CD8-positive, alpha-beta memory T cell (primary cell): ENCODE results near the gene COX4I1. TPM values are rescaled to one million over a fixed set of nuclear protein-coding genes. Genes with fewer than 3 reads are reported as not detected.

Source experiments
- CTCF ChIA-PET: fragments of 350-600 bp; sonication (Branson Sonifier 250); formaldehyde crosslinking; loops from one replicate; lab custom pipeline; 2021; ENCODE audit warnings: antibody characterized with exemption; lab: Charles Lee
- POLR2A ChIA-PET: fragments of 350-600 bp; sonication (Branson Sonifier 250); formaldehyde crosslinking; loops from one replicate; lab custom pipeline; 2021; ENCODE audit warnings: antibody characterized with exemption; lab: Charles Lee
- DNase-seq, 5 donors: peaks; one replicate each; pipeline versions ENCODE4 v3.0.0 to v3.0.0-alpha.2; 2020 to 2022; ENCODE audit warnings: mixed read lengths in 1 of 5
- H3K27ac ChIP-seq: one replicate; pipeline ENCODE4 v1.7.0; 2013; ENCODE audit warnings: low read depth, mild to moderate bottlenecking, low read length, moderate library complexity
- H3K27me3 ChIP-seq: 2 replicates; pipeline ENCODE4 v1.7.0; 2013; ENCODE audit warnings: low read length, mild to moderate bottlenecking; ENCODE audit not compliant: insufficient read depth, poor library complexity, severe bottlenecking
- H3K36me3 ChIP-seq: 2 replicates; pipeline ENCODE4 v1.7.0; 2013; ENCODE audit warnings: mild to moderate bottlenecking, low read length, moderate library complexity; ENCODE audit not compliant: insufficient read depth
- H3K4me1 ChIP-seq: 2 replicates; pipeline ENCODE4 v1.7.0; 2013; ENCODE audit warnings: mild to moderate bottlenecking, low read length, moderate library complexity; ENCODE audit not compliant: insufficient read depth
- H3K4me3 ChIP-seq: 2 replicates; pipeline ENCODE4 v1.7.0; 2013; ENCODE audit warnings: mild to moderate bottlenecking, low read length
- H3K9me3 ChIP-seq: 2 replicates; pipeline ENCODE4 v1.7.0; 2013; ENCODE audit warnings: mild to moderate bottlenecking, low read length
- H3K27ac Mint-ChIP-seq, 8 donors: one replicate each; pipeline ENCODE4 v1.8.0; 2020 to 2021; ENCODE audit warnings: mixed read lengths in 8 of 8, mild to moderate bottlenecking in 6 of 8, inconsistent platforms in 3 of 8, moderate library complexity in 3 of 8
- H3K27me3 Mint-ChIP-seq, 2 donors: one replicate each; pipeline ENCODE4 v1.8.0; 2020 to 2021; ENCODE audit warnings: mixed read lengths in 2 of 2, mild to moderate bottlenecking in 1 of 2, moderate library complexity in 1 of 2
- H3K36me3 Mint-ChIP-seq, 3 donors: one replicate each; pipeline ENCODE4 v1.8.0; 2020 to 2021; ENCODE audit warnings: mixed read lengths in 3 of 3, inconsistent platforms in 1 of 3, mild to moderate bottlenecking in 1 of 3
- H3K4me1 Mint-ChIP-seq, 3 donors: one replicate each; pipeline ENCODE4 v1.8.0; 2020 to 2021; ENCODE audit warnings: mixed read lengths in 3 of 3, inconsistent platforms in 1 of 3, mild to moderate bottlenecking in 1 of 3
- H3K4me3 Mint-ChIP-seq, 7 donors: one replicate each; pipeline ENCODE4 v1.8.0; 2020 to 2021; ENCODE audit warnings: mixed read lengths in 7 of 7, mild to moderate bottlenecking in 6 of 7, moderate library complexity in 4 of 7, inconsistent platforms in 2 of 7
- H3K9me3 Mint-ChIP-seq, 5 donors: one replicate each; pipeline ENCODE4 v1.8.0; 2020 to 2022; ENCODE audit warnings: mixed read lengths in 5 of 5, mild to moderate bottlenecking in 3 of 5, moderate library complexity in 2 of 5, inconsistent platforms in 1 of 5
- polyA plus RNA-seq: library from polyadenylated mRNA; unstranded; fragments of 300-500 nt; fragmentation: Illumina TruSeq; gene quantifications from one replicate; pipeline ENCODE4 v1.2.3, GENCODE V29; 2021
- total RNA-seq, 2 experiments: library from RNA; stranded (reverse); gene quantifications; one replicate each; pipeline ENCODE4 v1.2.3, GENCODE V29; 2021

Gene COX4I1
- total and polyA plus RNA-seq, 3 experiments from 2014 or later, result 449 to 951 (median 470) TPM

GRCh38 chr16:85829751-85830445 lies 30.4 kb downstream of the COX4I1 start:
- H3K27ac Mint-ChIP-seq, result peak overlapping the region in 3 of 8 donors; percentile 41 to 47 (median 45)
- Histone ChIP-seq H3K36me3 (no peaks in the 10 kb centered on the region), H3K4me1 (peaks cover 9% of the 10 kb centered on the region), H3K27ac (no peak overlapping the region), H3K4me3 (no peak overlapping the region), H3K27me3 (no peaks in the 10 kb centered on the region), H3K9me3 (no peaks in the 10 kb centered on the region)
- H3K36me3 Mint-ChIP-seq, result peaks cover 0 to 9% (median 0%) of the 10 kb centered on the region in 3 donors
- POLR2A ChIA-PET, result no interaction called here
- no peak for DNase-seq
- CTCF ChIA-PET, result interaction anchor here (1.1 to 2.1 kb wide), 3 partner anchors 9 to 409 kb away, joined by 4 to 6 read pairs (median 4); no protein-coding TSS in a partner anchor
- peaks cover 11 to 32% of the 10 kb centered on the region in 2 donors for H3K27me3 Mint-ChIP-seq
- H3K4me3 Mint-ChIP-seq, result peak overlapping the region in 4 of 7 donors; percentile 41 to 69 (median 56)
- peaks cover 10 to 13% (median 12%) of the 10 kb centered on the region in 3 donors for H3K4me1 Mint-ChIP-seq
- H3K9me3 Mint-ChIP-seq, result peaks cover 0 to 3% (median 0%) of the 10 kb centered on the region in 5 donors

GRCh38 chr16:85830821-85831220 lies 31.3 kb downstream of the COX4I1 start:
- Mint-ChIP-seq H3K27me3 (peaks cover 11 to 32% of the 10 kb centered on the region in 2 donors), H3K27ac (no peak overlapping the region), H3K36me3 (peaks cover 0 to 9% (median 0%) of the 10 kb centered on the region in 3 donors), H3K9me3 (peaks cover 0 to 3% (median 0%) of the 10 kb centered on the region in 5 donors), H3K4me1 (peaks cover 10 to 13% (median 12%) of the 10 kb centered on the region in 3 donors), H3K4me3 (no peak overlapping the region)
- Histone ChIP-seq H3K4me3 (no peak overlapping the region), H3K4me1 (peaks cover 9% of the 10 kb centered on the region), H3K27ac (no peak overlapping the region), H3K9me3 (no peaks in the 10 kb centered on the region), H3K27me3 (no peaks in the 10 kb centered on the region), H3K36me3 (no peaks in the 10 kb centered on the region)
- POLR2A ChIA-PET, result no interaction called here
- CTCF ChIA-PET, result interaction anchor here (1.1 to 2.1 kb wide), 3 partner anchors 9 to 410 kb away, joined by 4 to 6 read pairs (median 4); no protein-coding TSS in a partner anchor
- no peak for DNase-seq

- H3K9me3 Mint-ChIP-seq, result peaks cover 0 to 3% (median 0%) of the 10 kb centered on the region in 5 donors
- Histone ChIP-seq H3K27me3 (no peaks in the 10 kb centered on the region), H3K4me1 (peaks cover 9% of the 10 kb centered on the region), H3K9me3 (no peaks in the 10 kb centered on the region), H3K36me3 (no peaks in the 10 kb centered on the region), H3K27ac (no peak overlapping the region), H3K4me3 (no peak overlapping the region)
- peaks cover 0 to 9% (median 0%) of the 10 kb centered on the region in 3 donors for H3K36me3 Mint-ChIP-seq
- H3K4me1 Mint-ChIP-seq, result peaks cover 10 to 13% (median 12%) of the 10 kb centered on the region in 3 donors
- no peak for DNase-seq
- ChIA-PET POLR2A (no interaction called here), CTCF (interaction anchor here (0.8 to 1.0 kb wide), 2 partner anchors 11 to 154 kb away, joined by 3 to 4 read pairs; no protein-coding TSS in a partner anchor)
- peaks cover 10 to 32% of the 10 kb centered on the region in 2 donors for H3K27me3 Mint-ChIP-seq
- peak overlapping the region in 1 of 8 donors; percentile 4 for H3K27ac Mint-ChIP-seq
- peak overlapping the region in 1 of 7 donors; percentile 44 for H3K4me3 Mint-ChIP-seq
These were observed 33.2 kb downstream of the COX4I1 start for GRCh38 chr16:85832570-85833218.

DNA sequence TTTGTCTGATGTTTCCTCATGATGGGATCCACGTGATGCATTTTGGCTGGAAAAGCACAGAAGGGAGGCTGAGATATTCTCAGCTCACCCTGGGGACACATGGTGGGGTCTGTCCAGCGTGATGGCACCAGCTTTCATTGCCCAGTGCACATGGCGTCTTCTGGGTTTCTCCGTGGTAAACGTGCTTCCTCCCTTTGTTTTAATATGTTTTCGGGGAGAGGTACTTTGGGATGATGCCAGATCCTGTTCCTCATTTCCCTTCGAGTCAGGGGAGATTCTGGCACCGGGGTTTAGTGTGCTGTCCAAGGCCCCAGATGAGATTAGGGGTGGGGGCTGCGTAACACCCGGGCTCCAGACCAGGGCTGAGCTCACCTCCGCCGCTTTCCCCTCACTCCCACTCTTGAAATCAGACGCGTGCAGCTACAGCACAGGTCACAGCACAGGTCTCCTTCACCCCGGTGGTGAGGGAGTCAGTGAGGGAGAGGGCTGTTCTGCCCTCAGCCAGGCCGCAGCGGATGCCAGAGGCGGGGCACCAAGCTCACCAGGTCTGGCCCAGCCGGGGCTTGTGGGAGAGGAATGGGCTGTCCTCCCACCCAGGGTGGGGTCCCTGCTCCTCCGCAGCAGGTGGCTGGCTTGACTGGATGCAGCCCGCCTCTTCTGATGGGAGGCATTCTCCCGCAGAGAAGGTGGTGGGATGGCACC lies 33.9 kb downstream of the COX4I1 start:
- Histone ChIP-seq H3K4me3 (no peak overlapping the region), H3K4me1 (peaks cover 9% of the 10 kb centered on the region), H3K36me3 (no peaks in the 10 kb centered on the region), H3K9me3 (no peaks in the 10 kb centered on the region), H3K27ac (no peak overlapping the region), H3K27me3 (no peaks in the 10 kb centered on the region)
- peaks cover 10 to 32% of the 10 kb centered on the region in 2 donors for H3K27me3 Mint-ChIP-seq
- H3K4me1 Mint-ChIP-seq, result peaks cover 10 to 13% (median 12%) of the 10 kb centered on the region in 3 donors
- DNase-seq, result no peak
- ChIA-PET POLR2A (no interaction called here), CTCF (no interaction called here)
- peaks cover 0 to 3% (median 0%) of the 10 kb centered on the region in 5 donors for H3K9me3 Mint-ChIP-seq
- peak overlapping the region in 1 of 7 donors; percentile 44 for H3K4me3 Mint-ChIP-seq
- peaks cover 0 to 9% (median 0%) of the 10 kb centered on the region in 3 donors for H3K36me3 Mint-ChIP-seq
- peak overlapping the region in 1 of 8 donors; percentile 41 for H3K27ac Mint-ChIP-seq

DNA sequence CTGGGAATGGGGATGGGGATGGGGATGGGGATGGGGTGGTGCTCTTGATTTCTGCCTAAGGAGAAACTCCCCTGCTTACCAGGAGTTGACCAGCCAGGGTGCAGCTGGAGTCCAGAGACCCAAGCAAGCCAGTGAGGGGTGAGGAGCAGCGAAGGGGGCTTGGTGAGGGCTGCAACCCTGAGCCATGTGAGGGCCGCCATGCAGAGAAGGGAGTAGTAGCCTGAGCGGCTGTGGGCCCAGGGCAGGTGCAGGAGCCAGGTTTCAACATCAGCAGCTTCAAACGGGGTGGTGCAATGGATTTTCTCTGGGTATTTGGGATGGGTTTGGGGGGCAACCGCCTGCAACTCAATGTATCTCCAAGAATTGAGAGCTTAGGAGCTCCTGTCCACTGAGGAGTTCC lies 35.2 kb downstream of the COX4I1 start:
- Mint-ChIP-seq H3K4me3 (no peak overlapping the region), H3K27me3 (peaks cover 8 to 43% of the 10 kb centered on the region in 2 donors), H3K27ac (no peak overlapping the region), H3K4me1 (peaks cover 0 to under 1% (median 0%) of the 10 kb centered on the region in 3 donors), H3K36me3 (peaks cover 0 to 9% (median 0%) of the 10 kb centered on the region in 3 donors), H3K9me3 (no peaks in the 10 kb centered on the region)
- no peak overlapping the region for H3K27ac ChIP-seq
- CTCF ChIA-PET, result interaction anchor here (1.2 kb wide), 1 partner anchor 13 kb away, joined by 7 read pairs; no protein-coding TSS in a partner anchor
- DNase-seq, result no peak
- POLR2A ChIA-PET, result no interaction called here
- H3K27me3 ChIP-seq, result no peaks in the 10 kb centered on the region
- H3K9me3 ChIP-seq, result no peaks in the 10 kb centered on the region
- peaks cover 4% of the 10 kb centered on the region for H3K4me1 ChIP-seq
- no peaks in the 10 kb centered on the region for H3K36me3 ChIP-seq
- H3K4me3 ChIP-seq, result no peak overlapping the region

DNA sequence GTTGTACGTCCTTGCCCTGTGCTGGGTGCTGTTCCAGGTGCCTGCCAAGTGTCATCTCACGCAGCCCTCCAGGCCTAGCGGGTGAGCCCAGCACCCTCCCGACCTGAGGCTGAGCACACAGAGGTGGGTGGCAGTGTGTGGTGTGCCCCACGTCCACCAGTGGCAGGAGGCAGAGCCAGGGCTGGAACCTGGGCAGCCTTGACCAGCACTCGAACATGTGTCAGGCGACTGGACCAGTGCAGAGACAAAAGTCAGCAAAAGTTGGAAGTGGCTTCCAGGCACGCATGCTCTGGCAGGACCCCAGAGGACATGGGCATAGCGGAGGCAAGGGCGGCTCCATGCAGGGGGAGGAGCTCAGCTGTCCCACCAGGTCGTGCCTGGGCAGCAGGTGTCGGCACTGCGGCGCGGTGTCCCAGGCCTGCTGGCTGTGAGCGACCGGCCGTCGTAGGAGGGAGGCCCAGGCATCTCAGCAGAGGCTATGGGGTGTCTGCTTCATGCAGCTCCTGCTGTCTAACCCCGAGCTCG lies 35.8 kb downstream of the COX4I1 start:
- Mint-ChIP-seq H3K27ac (no peak overlapping the region), H3K4me1 (no peaks in the 10 kb centered on the region), H3K27me3 (peaks cover 8 to 47% of the 10 kb centered on the region in 2 donors), H3K9me3 (no peaks in the 10 kb centered on the region), H3K4me3 (no peak overlapping the region), H3K36me3 (peaks cover 0 to 9% (median 0%) of the 10 kb centered on the region in 3 donors)
- Histone ChIP-seq H3K4me1 (no peaks in the 10 kb centered on the region), H3K36me3 (no peaks in the 10 kb centered on the region), H3K9me3 (no peaks in the 10 kb centered on the region), H3K27me3 (no peaks in the 10 kb centered on the region), H3K4me3 (no peak overlapping the region), H3K27ac (no peak overlapping the region)
- no peak for DNase-seq
- ChIA-PET CTCF (interaction anchor here (1.2 kb wide), 1 partner anchor 14 kb away, joined by 7 read pairs; no protein-coding TSS in a partner anchor), POLR2A (no interaction called here)

DNA sequence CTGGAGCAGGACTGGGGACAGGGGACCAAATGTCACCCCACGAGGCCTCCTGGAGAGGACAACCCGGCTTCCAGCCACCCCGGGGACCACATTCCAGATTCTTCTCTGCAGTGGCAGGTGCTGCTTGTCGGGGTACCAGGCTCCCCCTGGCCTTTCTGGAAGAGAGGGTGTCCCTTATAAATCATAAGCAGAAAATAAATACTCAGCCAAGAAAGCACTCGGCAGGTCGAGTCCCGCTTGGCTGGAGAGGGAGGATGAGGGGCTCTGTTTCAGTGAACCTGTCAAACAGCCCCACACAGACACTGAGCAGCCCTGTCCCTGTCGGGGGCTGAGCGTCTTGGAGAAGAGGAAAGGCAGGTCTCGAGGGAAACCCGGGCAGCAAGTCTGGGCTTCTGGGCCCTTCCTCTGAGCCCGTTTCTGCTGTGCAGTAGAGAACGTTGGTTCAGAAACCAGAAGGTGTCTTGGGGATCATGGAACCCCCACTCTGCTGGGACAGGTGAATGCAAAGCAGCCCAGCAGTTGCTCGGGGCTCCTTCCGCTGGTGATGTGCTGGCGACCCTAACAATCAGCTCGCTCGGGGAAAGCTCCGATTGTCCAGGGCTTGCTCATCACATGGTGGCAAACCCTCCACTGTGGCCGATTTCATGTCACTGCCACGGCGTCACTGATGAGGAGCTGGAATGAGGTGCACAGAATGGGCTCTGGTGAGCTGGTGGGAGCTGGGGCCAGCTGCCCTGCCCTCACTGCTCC lies 36.6 kb downstream of the COX4I1 start:
- ChIA-PET POLR2A (no interaction called here), CTCF (no interaction called here)
- no peak for DNase-seq
- peaks cover 0 to 9% (median 0%) of the 10 kb centered on the region in 3 donors for H3K36me3 Mint-ChIP-seq
- Histone ChIP-seq H3K27me3 (no peaks in the 10 kb centered on the region), H3K36me3 (no peaks in the 10 kb centered on the region), H3K9me3 (no peaks in the 10 kb centered on the region), H3K27ac (no peak overlapping the region), H3K4me3 (no peak overlapping the region), H3K4me1 (no peaks in the 10 kb centered on the region)
- no peak overlapping the region for H3K4me3 Mint-ChIP-seq
- H3K9me3 Mint-ChIP-seq, result no peaks in the 10 kb centered on the region
- no peak overlapping the region for H3K27ac Mint-ChIP-seq
- peaks cover 10 to 39% of the 10 kb centered on the region in 2 donors for H3K27me3 Mint-ChIP-seq
- H3K4me1 Mint-ChIP-seq, result no peaks in the 10 kb centered on the region
